ENCODE data around the gene RASA1.
"Not testable (repeated sequence)": the region's sequence is repeated elsewhere in the genome, so short reads cannot be mapped to it uniquely, and the experiment has no call there.

Gene RASA1

GRCh38 chr5:87267574-87268125 lies at the start of gene RASA1:
RASA1 (plus strand) TSS chr5:87267883; CDS start chr5:87268452, 569 bp downstream.
- peak; percentile 67 for DNase-seq (ENCODE audit: low read depth)

DNA sequence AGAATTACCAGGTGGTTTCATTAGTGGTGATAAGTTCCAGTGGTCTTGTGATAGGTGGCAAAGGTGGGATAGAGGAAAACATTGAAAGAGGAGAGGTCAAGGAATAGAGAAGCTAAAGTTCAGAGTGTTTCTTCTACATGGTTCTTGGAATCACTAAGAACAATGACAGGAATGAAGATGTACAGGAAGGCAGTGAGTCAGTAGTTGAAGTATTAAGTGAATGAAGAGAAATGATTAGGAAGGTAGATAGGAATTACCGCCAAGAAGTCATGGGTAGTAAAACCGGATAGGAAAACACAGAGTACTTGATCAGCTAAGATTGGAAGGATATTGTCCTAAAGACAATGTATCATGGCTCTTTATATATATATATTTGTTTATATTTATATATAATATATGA lies 37.9 kb upstream of the RASA1 start:
- DNase-seq (ENCODE audit: low read depth): no peak

GRCh38 chr5:87231037-87231808 lies 36.5 kb upstream of the RASA1 start:
- DNase-seq (ENCODE audit: low read depth): no peak

DNA sequence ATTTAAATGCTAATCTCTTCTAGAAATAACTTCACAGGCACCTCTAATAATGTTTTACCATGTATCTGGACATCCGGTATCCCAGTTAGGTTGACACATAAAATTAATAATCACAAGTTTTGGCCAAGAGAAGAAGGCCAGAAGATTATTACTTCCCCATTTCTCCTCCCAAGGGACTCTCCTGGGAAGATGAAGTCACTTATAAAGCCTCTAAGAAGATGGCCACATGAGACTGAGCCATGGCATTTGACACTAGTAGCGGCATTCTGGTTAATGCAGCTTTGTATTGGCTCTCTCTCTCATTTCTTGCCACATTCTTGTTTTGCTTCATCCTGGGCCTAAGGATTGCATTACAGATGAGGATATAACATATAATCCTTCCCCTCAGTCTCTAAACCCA lies 34.5 kb upstream of the RASA1 start:
- no peak for DNase-seq (ENCODE audit: low read depth)

- no peak for DNase-seq (ENCODE audit: low read depth)
Observed at GRCh38 chr5:87241555-87241954, 26.1 kb upstream of the RASA1 start.

DNA sequence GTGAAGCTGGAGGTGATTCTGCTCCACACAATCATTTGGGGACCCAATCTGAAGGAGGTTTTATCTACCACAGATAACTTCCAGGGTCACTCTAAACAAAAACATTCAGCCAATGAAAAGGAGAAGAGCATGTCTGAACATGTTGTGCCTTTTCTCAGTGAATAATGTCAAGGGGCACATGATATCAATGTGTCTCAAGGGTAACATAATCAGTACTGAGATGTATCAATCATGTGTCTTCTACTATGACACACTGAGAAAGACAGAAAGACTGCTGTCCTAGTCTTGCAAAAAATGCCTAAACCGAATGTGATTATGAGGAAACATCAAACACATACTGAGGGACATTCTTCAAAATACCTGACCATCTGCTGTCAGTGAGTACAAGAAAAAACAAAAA lies 25.4 kb upstream of the RASA1 start:
- no peak for DNase-seq (ENCODE audit: low read depth)

DNA sequence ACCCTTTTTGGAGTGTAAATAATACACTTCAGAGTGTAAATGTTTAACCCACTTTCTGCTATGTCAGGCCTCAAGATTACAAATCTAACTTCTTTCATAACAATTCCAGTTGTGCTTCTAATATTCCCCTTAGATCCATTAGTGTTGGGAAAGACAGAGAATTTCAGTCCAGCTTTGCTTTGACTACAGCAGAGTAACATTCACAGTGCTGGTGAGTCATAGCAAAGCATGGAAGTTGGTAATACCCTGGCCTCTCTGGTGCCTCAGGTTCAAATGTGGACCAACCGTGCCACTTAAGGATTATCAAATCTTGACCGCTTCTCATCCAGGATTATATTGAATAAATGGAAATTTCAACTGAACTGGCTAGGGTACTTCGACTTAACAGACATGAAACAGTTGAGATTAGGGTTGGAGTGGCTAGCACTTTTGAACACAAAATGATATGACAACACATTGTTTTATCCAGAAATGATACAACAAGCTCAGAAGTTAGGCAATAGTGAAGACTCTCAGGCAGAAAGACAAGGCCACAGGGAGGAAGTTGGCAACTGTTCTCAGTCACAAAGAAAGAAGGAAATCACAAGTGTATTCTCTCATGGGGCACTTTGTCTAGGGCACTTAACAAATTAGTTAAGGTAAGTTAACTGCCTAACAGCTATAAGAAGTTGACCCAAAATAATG lies 24.4 kb upstream of the RASA1 start:
- no peak for DNase-seq (ENCODE audit: low read depth)

DNA sequence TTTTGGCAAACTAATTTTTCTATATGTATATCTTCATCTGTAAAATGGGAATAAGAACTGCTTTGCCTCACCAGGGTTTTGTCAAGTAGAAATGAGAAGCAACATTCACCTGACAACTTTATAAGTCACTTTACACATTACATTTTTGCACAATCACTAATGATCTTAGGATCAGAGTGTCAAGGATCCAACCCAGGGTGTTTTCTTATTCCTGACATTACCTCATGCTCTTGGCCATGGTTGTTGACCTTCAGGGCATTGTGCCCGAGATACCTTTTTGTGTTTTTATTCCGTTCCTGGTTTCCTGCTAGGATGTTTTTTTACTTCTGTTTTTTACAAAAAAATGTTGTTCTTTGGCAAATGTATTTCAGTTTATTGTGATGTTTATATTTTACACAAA lies 22.2 kb upstream of the RASA1 start:
- no peak for DNase-seq (ENCODE audit: low read depth)

GRCh38 chr5:87246061-87246460 lies 21.6 kb upstream of the RASA1 start:
- no peak for DNase-seq (ENCODE audit: low read depth)

DNA sequence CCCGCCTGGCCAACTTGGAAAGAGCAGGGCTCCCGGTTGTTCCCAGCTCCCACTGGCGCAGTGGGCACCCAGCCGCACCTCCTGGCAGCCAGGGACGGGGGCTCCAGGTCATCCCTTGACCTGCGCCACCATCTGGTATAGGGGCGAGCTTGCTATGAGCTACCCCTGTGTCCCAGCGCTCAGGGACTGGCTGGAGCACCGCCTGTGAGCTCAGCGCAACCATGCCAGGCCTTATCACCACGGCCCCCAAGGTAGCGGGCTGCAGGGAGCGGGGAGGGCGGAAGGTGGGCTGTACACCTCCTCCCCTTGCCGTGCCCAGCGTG lies 15.4 kb upstream of the RASA1 start:
- no peak for DNase-seq (ENCODE audit: low read depth)

DNA sequence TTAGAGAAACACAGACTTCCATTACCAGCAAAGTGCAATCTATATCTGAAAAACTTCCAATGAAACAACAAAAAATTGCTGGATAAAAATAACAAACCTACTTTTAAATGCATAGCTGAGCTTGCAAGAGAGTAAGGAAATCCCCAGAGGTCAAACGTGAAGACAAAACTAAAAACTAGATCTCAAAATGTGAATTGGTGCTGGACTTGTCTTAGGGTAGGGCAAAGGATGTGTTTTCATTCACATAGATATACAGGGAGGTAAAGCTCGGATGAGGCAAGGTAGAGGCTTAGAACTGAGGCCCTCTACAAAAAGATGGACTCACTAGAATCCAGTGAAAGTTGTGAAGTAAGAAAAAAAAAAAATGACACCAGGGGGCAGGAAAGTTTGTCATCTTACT lies 13.6 kb upstream of the RASA1 start:
- DNase-seq (ENCODE audit: low read depth): no peak

DNA sequence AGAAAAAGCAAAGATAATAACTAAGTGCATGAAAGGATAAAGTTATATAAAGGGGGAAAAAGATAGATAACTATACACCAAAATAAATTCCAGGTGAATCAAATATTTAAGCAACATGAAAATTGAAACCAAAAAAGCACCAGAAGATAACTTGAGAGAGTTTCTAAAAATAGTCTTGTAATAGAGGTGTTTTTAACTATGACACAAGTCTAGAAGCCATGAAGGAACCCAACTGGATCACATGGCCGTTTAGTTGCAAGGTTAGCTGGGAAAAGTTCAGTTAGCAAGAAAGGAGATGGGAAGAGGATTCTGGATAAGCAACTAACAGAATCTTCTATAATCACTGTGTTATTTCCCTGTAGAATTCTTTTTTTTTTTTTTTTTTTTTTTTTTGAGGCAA lies 9.2 kb upstream of the RASA1 start:
- DNase-seq (ENCODE audit: low read depth): no peak

DNA sequence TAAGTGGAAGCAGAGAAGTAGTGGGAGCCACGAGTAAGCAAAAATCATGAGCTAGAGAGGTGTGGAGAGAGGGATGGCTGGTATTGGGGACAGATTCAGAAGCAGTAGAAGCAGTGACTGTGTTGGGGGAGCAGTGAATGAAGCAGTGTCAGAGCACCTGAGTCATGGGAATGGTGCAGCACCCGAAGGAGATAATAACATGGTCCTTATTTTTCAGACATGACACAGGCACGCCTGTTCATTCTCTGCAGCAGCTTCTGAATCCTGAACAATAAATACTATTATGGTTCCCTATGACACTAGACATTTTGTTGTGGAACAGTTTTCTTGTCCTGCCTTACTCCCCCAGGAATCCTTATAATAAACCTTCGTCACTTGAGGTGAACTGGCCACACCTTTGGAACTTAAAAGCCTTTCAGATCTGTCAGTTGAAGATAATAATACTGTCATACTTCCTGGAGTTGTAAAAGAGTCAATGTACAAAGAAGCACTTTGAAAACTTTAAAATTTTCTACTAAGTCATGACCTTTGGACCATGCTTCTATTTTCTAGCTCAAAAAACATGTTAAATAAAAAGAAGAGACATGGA lies 7.0 kb upstream of the RASA1 start:
- DNase-seq (ENCODE audit: low read depth): no peak

GRCh38 chr5:87263498-87263897 lies 4.2 kb upstream of the RASA1 start:
- DNase-seq (ENCODE audit: low read depth): no peak

- DNase-seq (ENCODE audit: low read depth): no peak
Observed at GRCh38 chr5:87266914-87267573, 639 bp upstream of the RASA1 start.

- DNase-seq (ENCODE audit: low read depth): peak; percentile 53
Observed at GRCh38 chr5:87268126-87268969, 665 bp downstream of the RASA1 start.

GRCh38 chr5:87268970-87269377 lies 1.3 kb downstream of the RASA1 start:
- no peak for DNase-seq (ENCODE audit: low read depth)

DNA sequence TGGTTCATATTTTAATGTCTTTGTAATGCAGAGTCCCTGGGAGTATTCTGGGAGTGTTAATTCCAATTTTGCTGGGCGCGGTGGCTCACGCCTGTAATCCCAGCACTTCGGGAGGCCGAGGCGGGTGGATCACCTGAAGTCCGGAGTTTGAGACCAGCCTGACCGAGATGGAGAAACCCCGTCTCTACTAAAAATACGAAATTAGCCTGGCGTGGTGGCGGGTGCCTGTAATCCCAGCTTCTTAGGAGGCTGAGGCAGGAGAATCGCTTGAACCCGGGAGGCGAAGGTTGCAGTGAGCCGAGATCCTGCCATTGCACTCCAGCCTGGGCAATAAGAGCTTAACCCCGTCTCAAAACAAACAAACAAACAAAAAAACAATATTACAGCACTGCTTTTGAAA lies 3.2 kb downstream of the RASA1 start:
- not testable (repeated sequence) for DNase-seq (ENCODE audit: low read depth)

DNA sequence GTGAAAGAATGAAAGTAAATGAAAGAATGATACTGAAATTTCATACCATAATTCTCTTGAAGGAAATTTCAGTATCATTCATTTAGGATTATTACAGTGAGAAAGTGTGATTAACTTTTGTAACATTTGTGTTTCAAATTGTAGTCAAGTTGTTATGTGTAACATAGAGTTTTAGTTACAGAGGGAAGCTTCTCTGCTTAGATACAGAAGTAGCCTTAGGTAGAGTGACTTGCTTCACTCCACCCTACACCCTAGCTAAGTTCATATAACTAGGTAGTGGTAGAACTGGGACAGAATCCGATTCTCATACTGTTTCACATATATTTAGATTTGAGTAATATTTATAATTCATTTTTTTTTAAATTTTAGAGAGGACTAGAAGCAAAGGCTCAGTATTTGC lies 9.0 kb downstream of the RASA1 start:
- DNase-seq (ENCODE audit: low read depth): no peak

DNA sequence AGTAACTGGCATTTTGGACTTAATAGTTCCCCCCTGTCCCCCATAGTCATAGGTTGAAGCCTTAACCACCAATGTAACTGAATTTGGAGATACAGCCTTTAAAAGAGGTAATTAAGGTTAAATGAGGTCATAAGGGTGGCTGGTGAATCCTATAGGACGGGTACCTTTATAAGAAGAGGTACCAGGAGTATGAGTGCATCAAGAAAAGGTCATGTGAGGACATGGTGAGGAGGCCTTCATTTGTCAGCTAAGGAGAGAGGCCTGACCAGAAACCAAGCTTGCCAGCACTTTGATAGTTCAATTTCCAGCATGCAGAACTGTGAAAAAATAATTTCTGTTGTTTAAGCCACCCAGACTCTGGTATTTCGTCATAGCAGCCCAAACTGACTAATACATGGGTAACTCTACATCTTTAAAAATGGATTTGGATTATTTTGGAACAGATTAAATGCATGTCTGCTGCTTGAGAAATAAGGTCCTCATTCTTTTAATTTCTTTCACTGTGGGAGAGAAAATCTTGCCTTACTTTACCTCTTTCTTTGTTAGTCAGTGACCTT lies 9.7 kb downstream of the RASA1 start:
- no peak for DNase-seq (ENCODE audit: low read depth)

GRCh38 chr5:87278590-87279100 lies 11.0 kb downstream of the RASA1 start:
- no peak for DNase-seq (ENCODE audit: low read depth)
